ENCODE results near the gene SH2D3A.
"Not testable (repeated sequence)": the region's sequence is repeated elsewhere in the genome, so short reads cannot be mapped to it uniquely, and the experiment has no call there.

Gene SH2D3A

DNA sequence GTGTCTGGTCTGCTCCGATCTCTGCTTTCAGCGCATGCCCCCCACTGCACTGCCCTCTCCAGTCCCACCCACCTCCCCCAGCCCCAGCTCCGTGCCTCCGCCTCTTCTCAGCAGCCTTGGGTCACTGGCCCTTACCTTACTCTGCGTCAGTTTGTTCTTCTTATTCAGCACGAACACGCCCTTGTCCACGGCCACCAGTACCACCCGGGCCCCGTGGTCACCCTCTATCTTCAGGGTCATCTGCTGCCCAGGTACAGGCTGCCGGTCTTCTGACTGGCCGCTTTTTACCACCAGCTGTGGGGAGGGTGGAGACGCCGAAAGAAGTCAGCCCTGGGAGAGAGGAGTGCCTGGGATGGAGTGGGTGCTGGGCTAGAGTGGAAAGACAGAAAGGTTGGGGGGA lies 57.7 kb downstream of the SH2D3A start:
- Histone ChIP-seq H3K4me1 (ENCODE audit: control insufficient read depth in 1 of 2, insufficient read depth in 2 of 2, low read length in 2 of 2) (no peaks in the 10 kb centered on the region), H3K9me3 (ENCODE audit: control insufficient read depth in 1 of 2, low read length in 2 of 2) (no peaks in the 10 kb centered on the region)

DNA sequence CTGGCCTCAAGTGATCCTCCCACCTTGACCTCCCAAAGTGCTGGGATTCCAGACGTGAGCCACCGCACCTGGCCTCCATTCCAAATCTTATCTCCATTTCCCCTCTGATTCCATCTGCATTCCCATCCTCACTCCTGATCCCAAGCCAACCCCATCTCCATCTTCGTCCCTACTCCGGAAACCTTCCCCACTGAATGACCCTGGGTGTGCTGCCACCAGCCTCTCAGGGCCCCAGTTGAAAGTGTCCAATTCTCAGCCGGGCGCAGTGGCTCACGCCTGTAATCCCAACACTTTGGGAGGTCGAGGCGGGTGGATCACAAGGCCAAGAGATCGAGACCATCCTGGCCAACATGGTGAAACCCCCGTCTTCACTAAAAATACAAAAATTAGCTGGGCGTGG lies 58.3 kb downstream of the SH2D3A start:
- H3K4me1 ChIP-seq (ENCODE audit: control insufficient read depth in 1 of 2, insufficient read depth in 2 of 2, low read length in 2 of 2); H3K4me3 ChIP-seq (ENCODE audit: low read depth in 1 of 2, low read length in 2 of 2); H3K9me3 ChIP-seq (ENCODE audit: control insufficient read depth in 1 of 2, low read length in 2 of 2); H3K36me3 ChIP-seq (ENCODE audit: control insufficient read depth in 1 of 2, insufficient read depth in 2 of 2, low read length in 2 of 2); H3K27ac ChIP-seq (ENCODE audit: low read length); H3K27me3 ChIP-seq (ENCODE audit: low read depth, low read length): not testable (repeated sequence)

More for the DNA sequence above, 57.7 kb downstream of the SH2D3A start:
- Histone ChIP-seq H3K36me3 (ENCODE audit: control insufficient read depth in 1 of 2, insufficient read depth in 2 of 2, low read length in 2 of 2) (no peaks in the 10 kb centered on the region), H3K27ac (ENCODE audit: low read length) (no peak overlapping the region), H3K27me3 (ENCODE audit: low read depth, low read length) (no peaks in the 10 kb centered on the region), H3K4me3 (ENCODE audit: low read depth in 1 of 2, low read length in 2 of 2) (no peak overlapping the region)

DNA sequence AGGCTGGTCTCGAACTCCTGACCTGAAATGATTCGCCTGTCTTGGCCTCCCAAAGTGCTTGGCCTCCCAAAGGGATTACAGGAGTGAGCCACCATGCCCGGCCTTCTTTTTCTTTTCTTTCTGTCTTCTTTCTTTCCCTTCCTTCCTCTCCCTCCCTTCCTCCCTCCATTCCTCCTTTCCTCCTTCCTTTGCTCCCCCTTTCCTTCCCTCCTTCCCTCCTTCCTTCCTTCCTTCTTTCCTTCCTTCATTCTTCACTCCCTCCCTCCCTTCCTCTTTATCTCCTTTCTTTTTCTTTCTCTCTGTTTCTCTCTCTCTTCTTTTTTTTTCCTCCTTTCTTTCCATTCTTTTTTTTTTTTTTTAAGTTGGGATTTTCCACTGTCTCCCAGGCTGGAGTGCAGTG lies 58.9 kb downstream of the SH2D3A start:
- H3K36me3 ChIP-seq (ENCODE audit: control insufficient read depth in 1 of 2, insufficient read depth in 2 of 2, low read length in 2 of 2) = no peaks in the 10 kb centered on the region
- H3K4me3 ChIP-seq (ENCODE audit: low read depth in 1 of 2, low read length in 2 of 2) = no peak overlapping the region
- H3K4me1 ChIP-seq (ENCODE audit: control insufficient read depth in 1 of 2, insufficient read depth in 2 of 2, low read length in 2 of 2) = no peaks in the 10 kb centered on the region
- no peaks in the 10 kb centered on the region for H3K9me3 ChIP-seq (ENCODE audit: control insufficient read depth in 1 of 2, low read length in 2 of 2)
- H3K27me3 ChIP-seq (ENCODE audit: low read depth, low read length) = no peaks in the 10 kb centered on the region
- no peak overlapping the region for H3K27ac ChIP-seq (ENCODE audit: low read length)

- Histone ChIP-seq H3K9me3 (ENCODE audit: control insufficient read depth in 1 of 2, low read length in 2 of 2) (no peaks in the 10 kb centered on the region), H3K27ac (ENCODE audit: low read length) (no peak overlapping the region), H3K27me3 (ENCODE audit: low read depth, low read length) (no peaks in the 10 kb centered on the region), H3K4me3 (ENCODE audit: low read depth in 1 of 2, low read length in 2 of 2) (no peak overlapping the region), H3K36me3 (ENCODE audit: control insufficient read depth in 1 of 2, insufficient read depth in 2 of 2, low read length in 2 of 2) (no peaks in the 10 kb centered on the region), H3K4me1 (ENCODE audit: control insufficient read depth in 1 of 2, insufficient read depth in 2 of 2, low read length in 2 of 2) (no peaks in the 10 kb centered on the region)
Measured at GRCh38 chr19:6707658-6708018, 59.6 kb downstream of the SH2D3A start.

DNA sequence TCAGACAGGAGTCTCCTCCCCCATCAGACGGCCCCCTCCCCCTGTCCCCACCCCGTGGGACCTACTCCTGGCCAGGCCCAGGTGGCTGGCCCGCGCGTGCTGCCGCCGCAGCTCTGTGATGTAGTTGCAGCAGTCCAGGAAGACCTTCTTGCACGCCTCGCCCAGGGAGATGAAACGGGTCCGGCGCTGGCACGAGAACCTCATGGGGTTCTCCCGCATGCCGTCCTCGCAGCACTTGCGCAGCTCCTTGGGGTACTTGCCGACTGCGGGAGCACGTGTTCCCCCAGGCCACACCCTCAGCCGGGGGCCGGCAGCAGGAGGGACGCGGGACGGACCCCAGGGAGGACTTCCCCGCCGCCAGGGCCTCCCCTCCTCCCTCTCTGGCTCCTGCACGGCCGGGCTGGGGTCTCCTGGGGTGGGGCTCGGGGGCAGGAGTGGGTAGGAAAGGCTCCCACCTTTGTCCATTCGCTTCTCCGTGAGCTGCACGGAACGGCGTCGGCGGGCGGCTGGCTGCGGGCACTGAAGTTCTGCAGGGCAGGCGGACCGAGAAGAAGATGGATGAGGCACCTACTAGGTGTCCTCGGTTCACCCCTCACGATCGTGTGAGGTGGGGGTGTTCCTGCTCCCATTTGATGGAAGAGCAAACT lies 60.1 kb downstream of the SH2D3A start:
- Histone ChIP-seq H3K27me3 (ENCODE audit: low read depth, low read length) (no peaks in the 10 kb centered on the region), H3K27ac (ENCODE audit: low read length) (no peak overlapping the region), H3K4me3 (ENCODE audit: low read depth in 1 of 2, low read length in 2 of 2) (no peak overlapping the region), H3K9me3 (ENCODE audit: control insufficient read depth in 1 of 2, low read length in 2 of 2) (no peaks in the 10 kb centered on the region), H3K36me3 (ENCODE audit: control insufficient read depth in 1 of 2, insufficient read depth in 2 of 2, low read length in 2 of 2) (no peaks in the 10 kb centered on the region), H3K4me1 (ENCODE audit: control insufficient read depth in 1 of 2, insufficient read depth in 2 of 2, low read length in 2 of 2) (no peaks in the 10 kb centered on the region)

GRCh38 chr19:6706633-6706958 lies 60.6 kb downstream of the SH2D3A start:
- Histone ChIP-seq H3K4me3 (ENCODE audit: low read depth in 1 of 2, low read length in 2 of 2) (no peak overlapping the region), H3K9me3 (ENCODE audit: control insufficient read depth in 1 of 2, low read length in 2 of 2) (no peaks in the 10 kb centered on the region), H3K36me3 (ENCODE audit: control insufficient read depth in 1 of 2, insufficient read depth in 2 of 2, low read length in 2 of 2) (no peaks in the 10 kb centered on the region), H3K4me1 (ENCODE audit: control insufficient read depth in 1 of 2, insufficient read depth in 2 of 2, low read length in 2 of 2) (no peaks in the 10 kb centered on the region), H3K27ac (ENCODE audit: low read length) (no peak overlapping the region), H3K27me3 (ENCODE audit: low read depth, low read length) (no peaks in the 10 kb centered on the region)

GRCh38 chr19:6705931-6706632 lies 61.2 kb downstream of the SH2D3A start:
- Histone ChIP-seq H3K27ac (ENCODE audit: low read length) (no peak overlapping the region), H3K4me1 (ENCODE audit: control insufficient read depth in 1 of 2, insufficient read depth in 2 of 2, low read length in 2 of 2) (no peaks in the 10 kb centered on the region), H3K36me3 (ENCODE audit: control insufficient read depth in 1 of 2, insufficient read depth in 2 of 2, low read length in 2 of 2) (no peaks in the 10 kb centered on the region), H3K4me3 (ENCODE audit: low read depth in 1 of 2, low read length in 2 of 2) (no peak overlapping the region), H3K27me3 (ENCODE audit: low read depth, low read length) (no peaks in the 10 kb centered on the region), H3K9me3 (ENCODE audit: control insufficient read depth in 1 of 2, low read length in 2 of 2) (no peaks in the 10 kb centered on the region)

Measured in muscle layer of duodenum (tissue), 2 donors.